MM.1S (cell line): ENCODE measurements around the gene GPR173.

Experiments used
- EZH2 ChIP-seq: fragments of 300-600 bp; sonication (generic); optimal IDR thresholded peaks from 2 replicates; pipeline ENCODE3; 2017; ENCODE audit warnings: low read depth, mild to moderate bottlenecking, antibody characterized with exemption, low read length, mixed read lengths
- TF ChIP-seq, protein P1 (sequence below): fragments of 300-600 bp; sonication (generic); IDR thresholded peaks from 2 replicates; pipeline ENCODE4 v1.5.1; 2016; ENCODE audit warnings: antibody characterized with exemption, low read length, mixed read lengths

GRCh38 chrX:53005327-53005726 lies 43.3 kb upstream of the GPR173 start:
- TF ChIP-seq, protein P1, sequence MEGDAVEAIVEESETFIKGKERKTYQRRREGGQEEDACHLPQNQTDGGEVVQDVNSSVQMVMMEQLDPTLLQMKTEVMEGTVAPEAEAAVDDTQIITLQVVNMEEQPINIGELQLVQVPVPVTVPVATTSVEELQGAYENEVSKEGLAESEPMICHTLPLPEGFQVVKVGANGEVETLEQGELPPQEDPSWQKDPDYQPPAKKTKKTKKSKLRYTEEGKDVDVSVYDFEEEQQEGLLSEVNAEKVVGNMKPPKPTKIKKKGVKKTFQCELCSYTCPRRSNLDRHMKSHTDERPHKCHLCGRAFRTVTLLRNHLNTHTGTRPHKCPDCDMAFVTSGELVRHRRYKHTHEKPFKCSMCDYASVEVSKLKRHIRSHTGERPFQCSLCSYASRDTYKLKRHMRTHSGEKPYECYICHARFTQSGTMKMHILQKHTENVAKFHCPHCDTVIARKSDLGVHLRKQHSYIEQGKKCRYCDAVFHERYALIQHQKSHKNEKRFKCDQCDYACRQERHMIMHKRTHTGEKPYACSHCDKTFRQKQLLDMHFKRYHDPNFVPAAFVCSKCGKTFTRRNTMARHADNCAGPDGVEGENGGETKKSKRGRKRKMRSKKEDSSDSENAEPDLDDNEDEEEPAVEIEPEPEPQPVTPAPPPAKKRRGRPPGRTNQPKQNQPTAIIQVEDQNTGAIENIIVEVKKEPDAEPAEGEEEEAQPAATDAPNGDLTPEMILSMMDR = no peak
- no peak for TF ChIP-seq EZH2
